HepG2 (cell line): ENCODE measurements around the gene CDH23. TPM values are rescaled to one million over a fixed set of nuclear protein-coding genes. Genes with fewer than 3 reads are reported as not detected.

Experiments used
- ATAC-seq: fragments of 200-7000 bp; cut with Tn5 transposase; 3 replicates; pipeline ENCODE4 v1.9.1; 2020; ENCODE audit warnings: mild to moderate bottlenecking, moderate library complexity
- BruUV-seq: library from RNA; stranded (reverse); fragments of 400-500 nt; replicated peaks from 2 replicates; lab custom pipeline; 2021; lab: Mats Ljungman, UMichigan
- CTCF ChIA-PET: fragments of 300-600 bp; formaldehyde crosslinking; extraction: SDS; loops from one replicate; lab custom pipeline; 2021; ENCODE audit warnings: low total read pairs, inconsistent platforms, low intra/inter-chr PET ratio; lab: Yijun Ruan, JAX
- POLR2A ChIA-PET: fragments of 350-600 bp; sonication (Branson Sonifier 250); formaldehyde crosslinking; loops from one replicate; lab custom pipeline; 2020; ENCODE audit warnings: antibody characterized with exemption, inconsistent platforms; lab: Yijun Ruan, JAX
- DNase-seq: peaks from one replicate; pipeline ENCODE4 v3.0.0-alpha.2; 2015; ENCODE audit warnings: low spot score
- FAIRE-seq: peaks from 3 replicates; lab custom pipeline; 2011; peaks lifted over from hg19 to GRCh38; lab: Jason Lieb, UNC
- H2AFZ ChIP-seq: one replicate; pipeline ENCODE4 v1.6.1; 2011; ENCODE audit warnings: low read length, inconsistent platforms
- H3K27ac ChIP-seq: fragments of 300-600 bp; 3 replicates; pipeline ENCODE4 v1.8.0; 2011; ENCODE audit warnings: mixed run types, mild to moderate bottlenecking, mixed read lengths, low read length, inconsistent platforms; ENCODE audit not compliant: insufficient read depth; ENCODE audit errors: extremely low read length
- H3K27me3 ChIP-seq, 2 experiments: fragments of 200-600 bp in 1 of 2; 2 replicates in 1 of 2; 3 replicates in 1 of 2; pipeline versions ENCODE4 v1.6.0 to v1.8.0; 2011; ENCODE audit warnings: low read length in 2 of 2, mild to moderate bottlenecking in 2 of 2, moderate library complexity in 2 of 2, inconsistent platforms in 1 of 2; ENCODE audit not compliant: insufficient read depth in 2 of 2, control insufficient read depth in 1 of 2
- H3K36me3 ChIP-seq, 2 experiments: fragments of 200-600 bp in 1 of 2; replicated peaks in 1 of 2; 2 replicates in 1 of 2; 3 replicates in 1 of 2; pipeline versions ENCODE4 v1.5.1 to v1.8.0; 2011; ENCODE audit warnings: low read length in 2 of 2, inconsistent platforms in 1 of 2; ENCODE audit not compliant: insufficient read depth in 2 of 2, control insufficient read depth in 1 of 2
- H3K4me1 ChIP-seq: 2 replicates; pipeline ENCODE4 v1.5.1; 2012; ENCODE audit warnings: low read length, inconsistent platforms; ENCODE audit not compliant: insufficient read depth
- H3K4me2 ChIP-seq: 2 replicates; pipeline ENCODE4 v1.6.0; 2011; ENCODE audit warnings: low read depth, low read length, inconsistent platforms
- H3K4me3 ChIP-seq, 3 experiments: fragments of 200-600 bp in 1 of 3; sonication (generic), shearing (Covaris generic) in 1 of 3; replicated peaks in 1 of 3; 2 replicates each; pipeline ENCODE4 v1.5.1; 2011 to 2016; ENCODE audit warnings: low read length in 3 of 3, inconsistent platforms in 2 of 3, low read depth in 2 of 3, mild to moderate bottlenecking in 2 of 3, control low read depth in 1 of 3, mixed read lengths in 1 of 3; ENCODE audit not compliant: insufficient read depth in 1 of 3
- H3K79me2 ChIP-seq: one replicate; pipeline ENCODE4 v1.6.1; 2011; ENCODE audit warnings: low read length, inconsistent platforms; ENCODE audit not compliant: insufficient read depth
- H3K9ac ChIP-seq: 2 replicates; pipeline ENCODE4 v1.6.0; 2011; ENCODE audit warnings: mild to moderate bottlenecking, low read depth, low read length, inconsistent platforms; ENCODE audit not compliant: insufficient read depth
- H3K9me3 ChIP-seq: 2 replicates; pipeline ENCODE4 v1.5.1; 2012; ENCODE audit warnings: mild to moderate bottlenecking, low read length
- H4K20me1 ChIP-seq: 2 replicates; pipeline ENCODE4 v1.6.0; 2011; ENCODE audit warnings: inconsistent platforms, mild to moderate bottlenecking, low read length, moderate library complexity; ENCODE audit not compliant: insufficient read depth
- ESRRA ChIP-seq: sonication (generic); formaldehyde crosslinking; IDR thresholded peaks from 2 replicates; pipeline ENCODE4 v1.5.1; 2020; ENCODE audit warnings: mild to moderate bottlenecking, low read depth, missing genetic modification reagents
- HMG20B ChIP-seq: conservative IDR thresholded peaks from 2 replicates; pipeline ENCODE4 v1.6.1; 2016; ENCODE audit warnings: missing genetic modification reagents, missing compliant biosample characterization
- IRF2 ChIP-seq: IDR thresholded peaks from 2 replicates; pipeline ENCODE4 v1.6.1; 2018; ENCODE audit warnings: missing genetic modification reagents, missing compliant biosample characterization
- MED13 ChIP-seq: sonication (generic); formaldehyde crosslinking; IDR thresholded peaks from 2 replicates; pipeline ENCODE4 v1.5.0; 2020; ENCODE audit warnings: missing genetic modification reagents
- SALL1 ChIP-seq: sonication (generic); formaldehyde crosslinking; IDR thresholded peaks from 2 replicates; pipeline ENCODE4 v1.8.0; 2022; ENCODE audit warnings: mild to moderate bottlenecking, missing genetic modification reagents
- ZBTB20 ChIP-seq: sonication (generic); formaldehyde crosslinking; IDR thresholded peaks from 2 replicates; pipeline ENCODE4 v1.8.1; 2023; ENCODE audit warnings: missing genetic modification reagents, low read depth, mild to moderate bottlenecking, borderline replicate concordance
- ZKSCAN5 ChIP-seq: sonication (generic); formaldehyde crosslinking; IDR thresholded peaks from 2 replicates; pipeline ENCODE4 v1.5.1; 2020; ENCODE audit warnings: mild to moderate bottlenecking, missing genetic modification reagents
- ZNF10 ChIP-seq: sonication (generic); formaldehyde crosslinking; IDR thresholded peaks from 2 replicates; pipeline ENCODE4 v1.4.0; 2020; ENCODE audit warnings: mild to moderate bottlenecking, low read depth, missing genetic modification reagents, borderline replicate concordance
- ZNF292 ChIP-seq: sonication (generic); formaldehyde crosslinking; IDR thresholded peaks from 2 replicates; pipeline ENCODE4 v1.8.1; 2022; ENCODE audit warnings: mild to moderate bottlenecking, low read depth, missing genetic modification reagents, borderline replicate concordance
- ZNF746 ChIP-seq: sonication (generic); formaldehyde crosslinking; IDR thresholded peaks from 2 replicates; pipeline ENCODE4 v1.8.0; 2022; ENCODE audit warnings: mild to moderate bottlenecking, missing genetic modification reagents
- ZNF768 ChIP-seq: sonication (generic); formaldehyde crosslinking; IDR thresholded peaks from 2 replicates; pipeline ENCODE4 v1.4.0; 2020; ENCODE audit warnings: missing genetic modification reagents
- WGBS: methylation state at CpG from one replicate; pipeline ENCODE4 v1.1.6; 2017; ENCODE audit warnings: low lambda C conversion rate; 5-methylcytosine and 5-hydroxymethylcytosine counted together
- in situ Hi-C: cut with HindIII; loops from 2 replicates; pipeline ENCODE4 v1.10.0; 2017; ENCODE audit warnings: low pct_unique_long_range_greater_than_20kb; ENCODE audit not compliant: extremely low pct_ligation_motif_present
- intact Hi-C: fragments of 100-400 bp; cut with micrococcal nuclease; formaldehyde crosslinking; loops from one replicate; pipeline ENCODE4 v1.10.0; 2022; ENCODE audit not compliant: unreplicated experiment
- polyA plus RNA-seq, 8 experiments: library from polyadenylated mRNA; depleted of rRNA in 3 of 8; stranded (reverse) in 7 of 8; unstranded in 1 of 8; fragments of >200 nt; fragmentation: Illumina TruSeq in 4 of 8; extraction: Trizol in 4 of 8; gene quantifications; 2 replicates each; pipeline versions ENCODE4 v1.2.1 to v1.2.3, GENCODE V29; 2011 to 2016; ENCODE audit warnings: low read depth in 4 of 8, missing spikeins in 1 of 8, mixed read lengths in 1 of 8; ENCODE audit not compliant: insufficient read depth in 1 of 8
- total RNA-seq, 5 experiments: library from RNA; depleted of rRNA; stranded (reverse); fragments of >200 nt; fragmentation: Illumina TruSeq; extraction: Trizol; gene quantifications; 2 replicates each; pipeline ENCODE4 v1.2.3, GENCODE V29; 2016; ENCODE audit warnings: low read depth in 1 of 5
- TF ChIP-seq, protein P1 (sequence below): sonication (generic); formaldehyde crosslinking; IDR thresholded peaks from 2 replicates; pipeline ENCODE4 v1.4.0; 2020; ENCODE audit warnings: mild to moderate bottlenecking, missing genetic modification reagents, borderline replicate concordance
- TF ChIP-seq, protein P2 (sequence below): sonication (generic); formaldehyde crosslinking; IDR thresholded peaks from 2 replicates; pipeline ENCODE4 v1.4.0; 2020; ENCODE audit warnings: missing genetic modification reagents
- TF ChIP-seq, protein P3 (sequence below): sonication (generic); formaldehyde crosslinking; IDR thresholded peaks from 2 replicates; pipeline ENCODE4 v1.5.1; 2020; ENCODE audit warnings: mild to moderate bottlenecking, missing genetic modification reagents, moderate library complexity

Gene CDH23
- total and polyA plus RNA-seq, 2 of the 13 experiments (the other 11 are each of a cell fraction or from before 2014, with no cell fraction given) = 0.13 TPM; not detected in 1

DNA sequence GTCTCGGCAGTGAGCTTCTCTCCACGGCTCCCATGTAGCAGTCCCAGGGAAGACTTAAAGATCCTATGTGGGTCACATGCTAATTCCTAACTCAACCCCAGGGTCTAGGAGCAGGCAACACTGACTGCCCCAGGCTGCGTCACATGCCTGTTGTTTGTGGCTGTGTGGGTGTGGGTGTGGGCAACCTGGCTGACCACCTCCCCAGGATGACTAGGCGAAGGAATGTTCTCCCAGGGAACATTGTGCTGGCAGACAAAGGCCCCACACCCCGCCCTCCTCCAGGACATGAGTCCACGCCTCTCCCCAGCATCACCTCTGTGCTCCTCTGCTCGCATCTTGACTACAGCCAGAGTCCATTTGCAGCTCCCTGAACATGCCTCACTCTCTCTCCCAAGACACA, 47.3 kb upstream of the CDH23 start (continued):
- TF ChIP-seq ZNF10 (CRISPR knock-in tag) (no peak), IRF2 (CRISPR knock-in tag) (no peak), ZNF746 (CRISPR knock-in tag) (no peak), MED13 (CRISPR knock-in tag) (no peak)
- TF ChIP-seq, protein P1, sequence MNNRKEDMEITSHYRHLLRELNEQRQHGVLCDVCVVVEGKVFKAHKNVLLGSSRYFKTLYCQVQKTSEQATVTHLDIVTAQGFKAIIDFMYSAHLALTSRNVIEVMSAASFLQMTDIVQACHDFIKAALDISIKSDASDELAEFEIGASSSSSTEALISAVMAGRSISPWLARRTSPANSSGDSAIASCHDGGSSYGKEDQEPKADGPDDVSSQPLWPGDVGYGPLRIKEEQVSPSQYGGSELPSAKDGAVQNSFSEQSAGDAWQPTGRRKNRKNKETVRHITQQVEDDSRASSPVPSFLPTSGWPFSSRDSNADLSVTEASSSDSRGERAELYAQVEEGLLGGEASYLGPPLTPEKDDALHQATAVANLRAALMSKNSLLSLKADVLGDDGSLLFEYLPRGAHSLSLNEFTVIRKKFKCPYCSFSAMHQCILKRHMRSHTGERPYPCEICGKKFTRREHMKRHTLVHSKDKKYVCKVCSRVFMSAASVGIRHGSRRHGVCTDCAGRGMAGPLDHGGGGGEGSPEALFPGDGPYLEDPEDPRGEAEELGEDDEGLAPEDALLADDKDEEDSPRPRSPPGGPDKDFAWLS (CRISPR knock-in tag) = no peak
- TF ChIP-seq, all 625 proteins: peak for 0

- FAIRE-seq = no peak
- CTCF ChIA-PET = no interaction called here
- H3K4me2 ChIP-seq = no peak overlapping the region
- no peak overlapping the region for H3K4me3 ChIP-seq
- H3K27me3 ChIP-seq = no peaks in the 10 kb centered on the region
- H3K36me3 ChIP-seq = peaks cover 18 to 58% of the 10 kb centered on the region in 2 experiments
- POLR2A ChIA-PET = interaction anchor here (1.4 to 1.5 kb wide), 2 partner anchors 17 to 32 kb away, joined by 4 to 7 read pairs; partner anchors contain the start of gene SLC29A3
- no peaks in the 10 kb centered on the region for H4K20me1 ChIP-seq
- intact Hi-C loops = no loop called here
- H3K27ac ChIP-seq = no peak overlapping the region
- no peak overlapping the region for H2AFZ ChIP-seq
- H3K4me1 ChIP-seq = peaks cover 48% of the 10 kb centered on the region
- H3K9ac ChIP-seq = no peak overlapping the region
- in situ Hi-C loops = no loop called here
- H3K79me2 ChIP-seq = peaks cover 4% of the 10 kb centered on the region
- BruUV-seq = no TSS peak
- 70% methylated on average over 2 of the region's 6 CpGs for WGBS
- ATAC-seq = no peak
- no peak for DNase-seq
- no peaks in the 10 kb centered on the region for H3K9me3 ChIP-seq
- TF ChIP-seq ZKSCAN5 (CRISPR knock-in tag) (0 out of 2 replicates have a peak, but pooled peaks have one; percentile 71), HMG20B (CRISPR knock-in tag) (no peak), ZBTB20 (CRISPR knock-in tag) (no peak), ZNF768 (peak; percentile 78), ZNF292 (no peak), SALL1 (CRISPR knock-in tag) (peak; percentile 19; the same call in 1 of the 2 replicates), ESRRA (CRISPR knock-in tag) (peak; percentile 66; the same call in 1 of the 2 replicates)
- TF ChIP-seq, protein P2, sequence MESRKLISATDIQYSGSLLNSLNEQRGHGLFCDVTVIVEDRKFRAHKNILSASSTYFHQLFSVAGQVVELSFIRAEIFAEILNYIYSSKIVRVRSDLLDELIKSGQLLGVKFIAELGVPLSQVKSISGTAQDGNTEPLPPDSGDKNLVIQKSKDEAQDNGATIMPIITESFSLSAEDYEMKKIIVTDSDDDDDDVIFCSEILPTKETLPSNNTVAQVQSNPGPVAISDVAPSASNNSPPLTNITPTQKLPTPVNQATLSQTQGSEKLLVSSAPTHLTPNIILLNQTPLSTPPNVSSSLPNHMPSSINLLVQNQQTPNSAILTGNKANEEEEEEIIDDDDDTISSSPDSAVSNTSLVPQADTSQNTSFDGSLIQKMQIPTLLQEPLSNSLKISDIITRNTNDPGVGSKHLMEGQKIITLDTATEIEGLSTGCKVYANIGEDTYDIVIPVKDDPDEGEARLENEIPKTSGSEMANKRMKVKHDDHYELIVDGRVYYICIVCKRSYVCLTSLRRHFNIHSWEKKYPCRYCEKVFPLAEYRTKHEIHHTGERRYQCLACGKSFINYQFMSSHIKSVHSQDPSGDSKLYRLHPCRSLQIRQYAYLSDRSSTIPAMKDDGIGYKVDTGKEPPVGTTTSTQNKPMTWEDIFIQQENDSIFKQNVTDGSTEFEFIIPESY (CRISPR knock-in tag) = peak; percentile 73
- TF ChIP-seq, protein P3, sequence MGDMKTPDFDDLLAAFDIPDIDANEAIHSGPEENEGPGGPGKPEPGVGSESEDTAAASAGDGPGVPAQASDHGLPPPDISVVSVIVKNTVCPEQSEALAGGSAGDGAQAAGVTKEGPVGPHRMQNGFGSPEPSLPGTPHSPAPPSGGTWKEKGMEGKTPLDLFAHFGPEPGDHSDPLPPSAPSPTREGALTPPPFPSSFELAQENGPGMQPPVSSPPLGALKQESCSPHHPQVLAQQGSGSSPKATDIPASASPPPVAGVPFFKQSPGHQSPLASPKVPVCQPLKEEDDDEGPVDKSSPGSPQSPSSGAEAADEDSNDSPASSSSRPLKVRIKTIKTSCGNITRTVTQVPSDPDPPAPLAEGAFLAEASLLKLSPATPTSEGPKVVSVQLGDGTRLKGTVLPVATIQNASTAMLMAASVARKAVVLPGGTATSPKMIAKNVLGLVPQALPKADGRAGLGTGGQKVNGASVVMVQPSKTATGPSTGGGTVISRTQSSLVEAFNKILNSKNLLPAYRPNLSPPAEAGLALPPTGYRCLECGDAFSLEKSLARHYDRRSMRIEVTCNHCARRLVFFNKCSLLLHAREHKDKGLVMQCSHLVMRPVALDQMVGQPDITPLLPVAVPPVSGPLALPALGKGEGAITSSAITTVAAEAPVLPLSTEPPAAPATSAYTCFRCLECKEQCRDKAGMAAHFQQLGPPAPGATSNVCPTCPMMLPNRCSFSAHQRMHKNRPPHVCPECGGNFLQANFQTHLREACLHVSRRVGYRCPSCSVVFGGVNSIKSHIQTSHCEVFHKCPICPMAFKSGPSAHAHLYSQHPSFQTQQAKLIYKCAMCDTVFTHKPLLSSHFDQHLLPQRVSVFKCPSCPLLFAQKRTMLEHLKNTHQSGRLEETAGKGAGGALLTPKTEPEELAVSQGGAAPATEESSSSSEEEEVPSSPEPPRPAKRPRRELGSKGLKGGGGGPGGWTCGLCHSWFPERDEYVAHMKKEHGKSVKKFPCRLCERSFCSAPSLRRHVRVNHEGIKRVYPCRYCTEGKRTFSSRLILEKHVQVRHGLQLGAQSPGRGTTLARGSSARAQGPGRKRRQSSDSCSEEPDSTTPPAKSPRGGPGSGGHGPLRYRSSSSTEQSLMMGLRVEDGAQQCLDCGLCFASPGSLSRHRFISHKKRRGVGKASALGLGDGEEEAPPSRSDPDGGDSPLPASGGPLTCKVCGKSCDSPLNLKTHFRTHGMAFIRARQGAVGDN = peak; percentile 53
These were observed 45.6 kb upstream of the CDH23 start for GRCh38 chr10:71351087-71351486.
